Mesenchymal stem cell (in vitro differentiated cells and primary cell): ENCODE measurements around the gene KRR1. TPM values are rescaled to one million over a fixed set of nuclear protein-coding genes. Genes with fewer than 3 reads are reported as not detected.

ENCODE experiments used
- DNase-seq: peaks from one replicate; pipeline ENCODE4 v3.0.0-alpha.2; 2013
- H2AFZ ChIP-seq: one replicate; pipeline ENCODE4 v1.6.1; 2013; ENCODE audit warnings: low read depth, mild to moderate bottlenecking, control low read depth, inconsistent platforms, low read length, moderate library complexity
- H2AK5ac ChIP-seq: 2 replicates; pipeline ENCODE4 v1.6.1; 2013; ENCODE audit warnings: low read length, moderate library complexity, mild to moderate bottlenecking, inconsistent platforms; ENCODE audit not compliant: severe bottlenecking
- H2BK120ac ChIP-seq: one replicate; pipeline ENCODE4 v1.6.1; 2013; ENCODE audit warnings: low read depth, mild to moderate bottlenecking, inconsistent platforms, low read length, moderate library complexity
- H2BK12ac ChIP-seq, 2 experiments: one replicate each; pipeline ENCODE4 v1.6.1; 2013; ENCODE audit warnings: inconsistent platforms in 2 of 2, low read length in 2 of 2, mild to moderate bottlenecking in 2 of 2, moderate library complexity in 2 of 2, control low read depth in 1 of 2
- H2BK15ac ChIP-seq: one replicate; pipeline ENCODE4 v1.6.1; 2013; ENCODE audit warnings: mild to moderate bottlenecking, low read depth, inconsistent platforms; ENCODE audit not compliant: poor library complexity, severe bottlenecking
- H2BK5ac ChIP-seq: 2 replicates; pipeline ENCODE4 v1.6.1; 2013; ENCODE audit warnings: low read depth, mild to moderate bottlenecking, low read length, control low read depth, inconsistent platforms; ENCODE audit not compliant: poor library complexity, severe bottlenecking
- H3K14ac ChIP-seq, 2 experiments: one replicate each; pipeline ENCODE4 v1.6.1; 2013; ENCODE audit warnings: inconsistent platforms in 2 of 2, low read length in 2 of 2, control low read depth in 1 of 2, mild to moderate bottlenecking in 1 of 2, moderate library complexity in 1 of 2
- H3K18ac ChIP-seq, 2 experiments: one replicate each; pipeline ENCODE4 v1.6.1; 2013; ENCODE audit warnings: inconsistent platforms in 2 of 2, low read length in 2 of 2, control low read depth in 1 of 2, low read depth in 1 of 2, mild to moderate bottlenecking in 1 of 2
- H3K23ac ChIP-seq, 2 experiments: one replicate each; pipeline ENCODE4 v1.6.1; 2013; ENCODE audit warnings: inconsistent platforms in 2 of 2, low read length in 2 of 2, mild to moderate bottlenecking in 2 of 2, moderate library complexity in 2 of 2, control low read depth in 1 of 2
- H3K27ac ChIP-seq: 2 replicates; pipeline ENCODE4 v1.5.1; 2013; ENCODE audit warnings: mild to moderate bottlenecking, moderate library complexity, low read length, control low read depth, inconsistent platforms; ENCODE audit not compliant: poor library complexity, severe bottlenecking
- H3K27me3 ChIP-seq, 2 experiments: 2 replicates each; pipeline versions ENCODE4 v1.6.1 to v1.7.0; 2013; ENCODE audit warnings: low read length in 2 of 2, mild to moderate bottlenecking in 2 of 2, moderate library complexity in 2 of 2, control low read depth in 1 of 2, inconsistent platforms in 1 of 2; ENCODE audit not compliant: control insufficient read depth in 1 of 2, insufficient read depth in 1 of 2
- H3K36me3 ChIP-seq, 2 experiments: 2 replicates each; pipeline versions ENCODE4 v1.6.1 to v1.7.0; 2013; ENCODE audit warnings: low read length in 2 of 2, control low read depth in 1 of 2, inconsistent platforms in 1 of 2, low read depth in 1 of 2, mild to moderate bottlenecking in 1 of 2; ENCODE audit not compliant: insufficient read depth in 2 of 2, control insufficient read depth in 1 of 2
- H3K4ac ChIP-seq, 2 experiments: one replicate each; pipeline ENCODE4 v1.6.1; 2013; ENCODE audit warnings: inconsistent platforms in 2 of 2, low read length in 2 of 2, mild to moderate bottlenecking in 2 of 2, moderate library complexity in 2 of 2, control low read depth in 1 of 2, low read depth in 1 of 2
- H3K4me1 ChIP-seq: 2 replicates; pipeline ENCODE4 v1.6.1; 2013; ENCODE audit warnings: low read depth, low read length, control low read depth; ENCODE audit not compliant: control insufficient read depth, insufficient read depth
- H3K4me2 ChIP-seq: 2 replicates; pipeline ENCODE4 v1.6.1; 2013; ENCODE audit warnings: low read length, mild to moderate bottlenecking, inconsistent platforms; ENCODE audit not compliant: poor library complexity, severe bottlenecking
- H3K4me3 ChIP-seq, 2 experiments: 2 replicates each; pipeline versions ENCODE4 v1.5.1 to v1.7.0; 2013; ENCODE audit warnings: low read length in 2 of 2, mild to moderate bottlenecking in 2 of 2, control low read depth in 1 of 2, low read depth in 1 of 2; ENCODE audit not compliant: insufficient read depth in 1 of 2
- H3K79me1 ChIP-seq: replicated peaks from 2 replicates; pipeline ENCODE4 v1.6.1; 2013; ENCODE audit warnings: mild to moderate bottlenecking, control low read depth, low read length, inconsistent platforms; ENCODE audit not compliant: poor library complexity, severe bottlenecking
- H3K9ac ChIP-seq: 2 replicates; pipeline ENCODE4 v1.7.0; 2013; ENCODE audit warnings: mild to moderate bottlenecking, low read length, moderate library complexity
- H3K9me3 ChIP-seq: 2 replicates; pipeline ENCODE4 v1.7.0; 2013; ENCODE audit warnings: mild to moderate bottlenecking, low read length; ENCODE audit not compliant: control insufficient read depth
- H4K8ac ChIP-seq: one replicate; pipeline ENCODE4 v1.6.1; 2013; ENCODE audit warnings: inconsistent platforms, mild to moderate bottlenecking, low read length, moderate library complexity
- H4K91ac ChIP-seq: one replicate; pipeline ENCODE4 v1.6.1; 2013; ENCODE audit warnings: mild to moderate bottlenecking, low read length, inconsistent platforms
- WGBS: methylation state at CpG from one replicate; pipeline ENCODE4 v1.1.7; 2013; ENCODE audit warnings: mixed read lengths; 5-methylcytosine and 5-hydroxymethylcytosine counted together
- polyA plus RNA-seq, 2 experiments: library from polyadenylated mRNA; stranded (reverse); fragments of 200-250 nt; gene quantifications; one replicate each; pipeline ENCODE4 v1.2.3, GENCODE V29; 2013

Gene KRR1
- polyA plus RNA-seq (2013, experiment 1 of 2): 57.8 TPM
- 61.2 TPM for polyA plus RNA-seq (2013, experiment 2 of 2)

DNA sequence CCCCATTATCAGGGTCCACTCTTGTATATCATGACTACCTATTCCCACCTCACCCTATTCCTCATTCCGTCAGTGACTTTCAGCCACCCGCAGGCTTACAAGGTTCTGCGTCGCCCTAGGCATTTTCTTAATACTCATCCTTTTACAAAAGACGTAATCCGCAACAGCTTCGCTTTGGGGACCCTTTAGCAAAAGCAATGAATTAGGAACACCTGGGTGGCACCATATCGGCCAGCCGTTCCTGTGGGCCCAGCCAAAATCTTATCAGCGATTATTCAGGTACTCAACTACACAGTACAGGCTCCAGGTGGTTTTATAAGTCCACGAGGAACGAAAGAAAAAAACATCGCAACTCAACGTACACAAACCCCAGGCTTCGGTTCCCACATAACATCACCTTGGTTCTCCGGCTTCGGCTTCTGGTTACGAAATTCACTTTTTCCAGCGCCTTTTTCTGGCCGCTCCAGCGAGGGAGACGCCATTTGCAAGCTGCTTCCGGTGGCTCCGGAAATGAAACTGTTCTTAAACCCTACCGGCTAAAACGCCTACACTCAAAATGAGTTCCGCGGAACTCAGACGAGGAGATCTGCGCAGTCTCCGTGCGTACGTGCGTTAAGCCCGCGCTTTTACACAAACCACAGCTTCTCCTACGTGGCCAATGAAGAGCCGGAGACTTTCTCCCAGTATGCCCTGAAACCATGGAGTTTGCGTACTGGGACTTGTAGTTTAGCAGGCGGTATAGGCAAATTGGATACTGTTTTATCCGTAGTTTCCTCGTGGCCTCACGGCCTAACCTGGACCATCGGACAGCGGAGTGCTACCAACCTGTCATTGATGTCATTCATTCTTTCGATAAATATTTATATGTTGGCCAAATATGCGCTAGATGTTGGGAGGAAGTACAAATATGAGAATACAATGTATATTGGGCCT, at the start of gene KRR1:
KRR1 (minus strand) TSS at position 494 of the 933 bp plus-strand sequence; CDS start at position 482, 12 bp downstream.
- peak within 1 kb of the TSS; percentile 98 for H3K9ac ChIP-seq
- H2BK120ac ChIP-seq: no peak within 1 kb of the TSS
- H3K36me3 ChIP-seq: peaks cover 0 to 5% of the 10 kb centered on the region in 2 experiments
- H2BK15ac ChIP-seq: no peak within 1 kb of the TSS
- no peaks in the 10 kb centered on the region for H3K9me3 ChIP-seq
- peak within 1 kb of the TSS; percentile 39 to 78 for H3K4ac ChIP-seq
- H3K14ac ChIP-seq: peak within 1 kb of the TSS in 1 of 2 experiments; percentile 30
- H3K27ac ChIP-seq: peak within 1 kb of the TSS; percentile 56
- peak within 1 kb of the TSS; percentile 70 for H3K4me2 ChIP-seq
- H4K91ac ChIP-seq: peak within 1 kb of the TSS; percentile 46
- no peak within 1 kb of the TSS for H2BK12ac ChIP-seq
- H3K4me1 ChIP-seq: peaks cover 2% of the 10 kb centered on the region
- H3K18ac ChIP-seq: no peak within 1 kb of the TSS
- peak within 1 kb of the TSS; percentile 70 to 97 for H3K4me3 ChIP-seq
- peak; percentile 98 for DNase-seq
- H3K23ac ChIP-seq: no peak within 1 kb of the TSS
- no peaks in the 10 kb centered on the region for H3K79me1 ChIP-seq
- H2AK5ac ChIP-seq: peak within 1 kb of the TSS; percentile 50
- H2BK5ac ChIP-seq: no peak within 1 kb of the TSS
- no peaks in the 10 kb centered on the region for H3K27me3 ChIP-seq
- 6% methylated on average over 47 of the region's 47 CpGs for WGBS
- H4K8ac ChIP-seq: peak within 1 kb of the TSS; percentile 89
- H2AFZ ChIP-seq: peak within 1 kb of the TSS; percentile 57

DNA sequence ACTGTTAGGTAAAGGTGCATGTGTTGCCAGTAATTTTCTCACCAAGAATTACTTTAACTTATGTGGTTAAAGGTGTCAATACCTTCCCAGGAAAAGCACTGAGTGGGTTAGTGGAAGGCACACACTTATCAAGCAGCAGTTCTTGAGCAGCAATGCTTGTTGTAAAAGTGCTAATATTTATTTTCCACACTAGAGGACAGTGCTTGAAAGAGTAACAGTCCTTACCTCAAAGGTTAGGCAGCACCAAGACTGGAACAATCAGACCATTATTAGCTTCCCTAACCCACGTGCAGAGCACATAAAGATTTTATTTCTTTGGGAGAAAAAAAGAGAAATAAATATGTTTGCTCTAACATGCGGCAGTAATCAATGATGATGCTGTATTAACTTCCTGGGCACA, 48.8 kb upstream of the KRR1 start:
- H3K18ac ChIP-seq: no peak overlapping the region
- no peak overlapping the region for H3K23ac ChIP-seq
- H3K14ac ChIP-seq: no peak overlapping the region
- H2BK15ac ChIP-seq: no peak overlapping the region
- H3K36me3 ChIP-seq: no peaks in the 10 kb centered on the region
- H3K27me3 ChIP-seq: no peaks in the 10 kb centered on the region
- DNase-seq: peak; percentile 40
- H3K4ac ChIP-seq: no peak overlapping the region
- no peak overlapping the region for H2BK5ac ChIP-seq
- H4K8ac ChIP-seq: no peak overlapping the region
- no peak overlapping the region for H3K4me3 ChIP-seq
- no peaks in the 10 kb centered on the region for H3K9me3 ChIP-seq
- H2BK120ac ChIP-seq: no peak overlapping the region
- no peak overlapping the region for H2AK5ac ChIP-seq
- H3K4me2 ChIP-seq: no peak overlapping the region
- no peak overlapping the region for H2BK12ac ChIP-seq
- 88% methylated on average over 1 of the region's 2 CpGs for WGBS
- peak overlapping the region; percentile 9 for H3K9ac ChIP-seq
- peaks cover 2% of the 10 kb centered on the region for H3K4me1 ChIP-seq
- H3K27ac ChIP-seq: no peak overlapping the region
- H2AFZ ChIP-seq: no peak overlapping the region
- no peaks in the 10 kb centered on the region for H3K79me1 ChIP-seq
- H4K91ac ChIP-seq: no peak overlapping the region

DNA sequence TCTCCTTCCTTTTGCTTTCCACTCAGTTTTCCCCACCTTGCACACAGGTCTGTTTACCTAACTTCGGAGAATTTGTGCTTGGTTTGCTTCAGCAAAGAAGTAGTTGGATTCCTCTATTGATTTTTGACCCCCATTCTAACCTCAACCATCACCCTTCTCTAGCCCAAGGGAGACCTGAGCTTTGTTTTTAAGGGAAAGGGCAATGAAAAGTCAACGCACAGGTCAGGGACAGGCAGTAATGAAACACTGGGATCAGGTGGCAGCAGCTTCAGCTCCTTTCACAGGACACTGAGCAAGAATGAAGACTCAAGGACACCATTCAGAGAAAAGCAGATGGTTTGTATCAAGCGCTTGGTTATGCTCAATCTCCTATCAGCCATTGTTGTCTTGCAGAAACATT, 46.9 kb upstream of the KRR1 start:
- no peaks in the 10 kb centered on the region for H3K27me3 ChIP-seq
- H3K18ac ChIP-seq: no peak overlapping the region
- no peak overlapping the region for H2BK15ac ChIP-seq
- H3K4me2 ChIP-seq: no peak overlapping the region
- no peaks in the 10 kb centered on the region for H3K36me3 ChIP-seq
- no peak overlapping the region for H3K14ac ChIP-seq
- H3K27ac ChIP-seq: no peak overlapping the region
- no peak overlapping the region for H2AK5ac ChIP-seq
- H3K4me1 ChIP-seq: peaks cover 2% of the 10 kb centered on the region
- H2BK12ac ChIP-seq: no peak overlapping the region
- H2BK120ac ChIP-seq: no peak overlapping the region
- H3K23ac ChIP-seq: no peak overlapping the region
- no peaks in the 10 kb centered on the region for H3K79me1 ChIP-seq
- no peak overlapping the region for H3K4me3 ChIP-seq
- WGBS: 94% methylated on average over 2 of the region's 3 CpGs
- no peak for DNase-seq
- H3K4ac ChIP-seq: no peak overlapping the region
- no peaks in the 10 kb centered on the region for H3K9me3 ChIP-seq
- no peak overlapping the region for H4K91ac ChIP-seq
- no peak overlapping the region for H4K8ac ChIP-seq
- no peak overlapping the region for H3K9ac ChIP-seq
- no peak overlapping the region for H2AFZ ChIP-seq
- H2BK5ac ChIP-seq: no peak overlapping the region

DNA sequence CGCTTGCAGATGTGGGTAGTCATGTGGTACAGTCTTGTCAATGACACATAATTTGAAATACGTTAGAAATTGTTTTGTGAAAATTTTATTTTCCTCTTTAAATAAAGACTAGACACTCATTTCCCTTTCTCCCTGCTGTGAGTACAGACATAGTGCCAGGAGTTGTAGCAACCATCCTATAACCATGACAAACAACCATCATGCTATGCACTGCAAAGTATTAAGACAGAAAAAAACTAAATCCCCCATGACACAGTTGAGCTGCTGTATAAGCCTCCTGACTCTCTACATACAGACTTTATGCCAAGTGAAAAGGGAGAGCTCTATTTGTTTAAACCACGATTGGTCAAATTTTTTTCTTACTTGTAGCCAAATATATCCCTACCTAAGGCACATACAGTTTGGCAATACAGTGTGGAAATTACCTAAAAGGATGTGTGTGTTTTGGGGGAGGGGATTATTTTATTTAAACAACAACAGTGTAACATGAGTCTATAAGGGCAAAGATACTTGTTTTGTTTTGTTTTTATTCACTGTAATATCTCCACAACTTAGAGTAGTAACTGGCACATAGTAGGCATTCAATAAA, 45.0 kb upstream of the KRR1 start:
- no peaks in the 10 kb centered on the region for H3K27me3 ChIP-seq
- H4K91ac ChIP-seq: no peak overlapping the region
- no peak overlapping the region for H3K14ac ChIP-seq
- H4K8ac ChIP-seq: no peak overlapping the region
- no peak overlapping the region for H2BK5ac ChIP-seq
- no peak overlapping the region for H2BK120ac ChIP-seq
- peaks cover 2% of the 10 kb centered on the region for H3K4me1 ChIP-seq
- no peak overlapping the region for H2BK12ac ChIP-seq
- H3K36me3 ChIP-seq: no peaks in the 10 kb centered on the region
- H2BK15ac ChIP-seq: no peak overlapping the region
- no peak overlapping the region for H3K23ac ChIP-seq
- no peak overlapping the region for H3K4me2 ChIP-seq
- no peak overlapping the region for H3K4me3 ChIP-seq
- H3K27ac ChIP-seq: no peak overlapping the region
- no peak for DNase-seq
- no peak overlapping the region for H3K4ac ChIP-seq
- no peaks in the 10 kb centered on the region for H3K79me1 ChIP-seq
- no peak overlapping the region for H2AFZ ChIP-seq
- no peaks in the 10 kb centered on the region for H3K9me3 ChIP-seq
- H3K18ac ChIP-seq: no peak overlapping the region
- WGBS: no CpG with 5 or more reads among the region's 3 CpGs
- no peak overlapping the region for H2AK5ac ChIP-seq
- no peak overlapping the region for H3K9ac ChIP-seq
